HG03354 (cell line): Measurements from ENCODE around the gene ZSCAN5B.
"Not testable (repeated sequence)": the region's sequence is repeated elsewhere in the genome, so short reads cannot be mapped to it uniquely, and the experiment has no call there.

Experiments
- ATAC-seq: cut with Tn5 transposase; IDR thresholded peaks from one replicate; pipeline ENCODE4 v1.9.1; 2021; ENCODE audit warnings: mild to moderate bottlenecking; ENCODE audit not compliant: unreplicated experiment, poor library complexity, severe bottlenecking

ZSCAN5B gene, protein sequence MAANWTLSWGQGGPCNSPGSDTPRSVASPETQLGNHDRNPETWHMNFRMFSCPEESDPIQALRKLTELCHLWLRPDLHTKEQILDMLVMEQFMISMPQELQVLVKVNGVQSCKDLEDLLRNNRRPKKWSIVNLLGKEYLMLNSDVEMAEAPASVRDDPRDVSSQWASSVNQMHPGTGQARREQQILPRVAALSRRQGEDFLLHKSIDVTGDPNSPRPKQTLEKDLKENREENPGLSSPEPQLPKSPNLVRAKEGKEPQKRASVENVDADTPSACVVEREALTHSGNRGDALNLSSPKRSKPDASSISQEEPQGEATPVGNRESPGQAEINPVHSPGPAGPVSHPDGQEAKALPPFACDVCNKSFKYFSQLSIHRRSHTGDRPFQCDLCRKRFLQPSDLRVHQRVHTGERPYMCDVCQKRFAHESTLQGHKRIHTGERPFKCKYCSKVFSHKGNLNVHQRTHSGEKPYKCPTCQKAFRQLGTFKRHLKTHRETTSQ

GRCh38 chr19:56197646-56198045 is at the start of gene ZSCAN5B:
Gene ZSCAN5B, minus strand, starts transcription at chr19:56197783. Its CDS starts 4,731 bp downstream, at chr19:56193052.
- not testable (repeated sequence) for ATAC-seq

- not testable (repeated sequence) for ATAC-seq
Observed at GRCh38 chr19:56245764-56246163, 48.2 kb upstream of the ZSCAN5B start.

GRCh38 chr19:56245121-56245740 is 47.6 kb upstream of the ZSCAN5B start:
- no peak for ATAC-seq

DNA sequence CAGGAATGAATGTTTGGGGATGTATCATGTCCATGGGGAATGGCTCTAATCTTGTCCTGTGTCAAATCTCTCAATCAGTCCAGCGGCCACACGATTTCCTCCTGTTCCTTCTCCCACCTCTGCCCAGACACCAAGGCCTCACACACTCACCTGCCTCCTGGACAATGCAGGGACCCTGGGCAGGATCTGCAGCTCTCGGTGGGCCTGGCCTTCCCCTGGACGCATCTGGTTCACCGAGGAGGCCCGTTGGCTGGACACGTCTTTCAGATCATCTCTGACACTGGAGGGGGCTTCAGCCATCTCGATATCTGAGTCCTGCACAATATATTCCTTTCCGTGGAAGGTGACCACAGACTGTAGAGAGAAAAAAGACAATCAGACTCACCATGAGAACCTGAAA is 25.9 kb upstream of the ZSCAN5B start:
- no peak for ATAC-seq

- ATAC-seq, result no peak
Observed at GRCh38 chr19:56222901-56223300, 25.3 kb upstream of the ZSCAN5B start.

- no peak for ATAC-seq
Observed at GRCh38 chr19:56221851-56222250, 24.3 kb upstream of the ZSCAN5B start.

- not testable (repeated sequence) for ATAC-seq
Observed at GRCh38 chr19:56221442-56221841, 23.9 kb upstream of the ZSCAN5B start.

DNA sequence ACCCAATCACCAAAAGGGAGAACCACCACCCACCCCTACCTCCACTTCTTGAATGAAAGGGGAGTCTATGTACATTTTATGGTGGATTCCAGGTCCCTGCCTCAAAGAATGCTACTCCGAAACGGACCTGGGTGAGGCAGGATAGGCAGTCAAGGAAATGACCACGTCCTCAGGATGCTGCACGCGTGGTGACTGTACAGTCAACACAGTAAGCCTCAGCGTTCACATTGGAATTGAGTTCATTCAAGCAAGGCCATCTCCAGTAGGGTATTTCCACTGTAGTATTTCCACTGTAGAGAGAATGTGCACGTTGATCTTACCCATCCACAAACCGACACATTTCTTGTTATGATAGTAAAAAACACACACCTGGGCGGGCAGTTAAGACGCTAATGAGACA is 21.4 kb upstream of the ZSCAN5B start:
- ATAC-seq, result no peak

- no peak for ATAC-seq
Observed at GRCh38 chr19:56217039-56217949, 19.7 kb upstream of the ZSCAN5B start.

DNA sequence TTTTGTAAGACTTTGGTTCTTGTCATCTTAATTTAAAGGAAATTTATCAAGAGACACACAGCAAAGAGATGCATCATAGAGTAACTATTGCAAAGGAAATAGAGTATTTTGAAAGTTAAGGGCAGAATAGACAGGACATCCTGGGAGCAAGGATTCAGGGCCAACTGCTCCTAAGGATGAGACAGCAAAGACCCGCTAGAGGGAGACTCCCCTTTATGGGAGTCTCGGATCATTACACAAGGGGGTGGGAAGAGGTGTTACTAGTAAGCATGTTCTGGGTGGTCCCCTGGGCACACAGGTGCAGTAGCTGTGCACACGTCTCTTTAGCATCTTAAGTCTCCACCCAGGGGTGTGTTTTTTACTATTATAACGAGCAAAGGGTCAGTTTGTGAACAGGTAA is 14.1 kb upstream of the ZSCAN5B start:
- ATAC-seq, result no peak

DNA sequence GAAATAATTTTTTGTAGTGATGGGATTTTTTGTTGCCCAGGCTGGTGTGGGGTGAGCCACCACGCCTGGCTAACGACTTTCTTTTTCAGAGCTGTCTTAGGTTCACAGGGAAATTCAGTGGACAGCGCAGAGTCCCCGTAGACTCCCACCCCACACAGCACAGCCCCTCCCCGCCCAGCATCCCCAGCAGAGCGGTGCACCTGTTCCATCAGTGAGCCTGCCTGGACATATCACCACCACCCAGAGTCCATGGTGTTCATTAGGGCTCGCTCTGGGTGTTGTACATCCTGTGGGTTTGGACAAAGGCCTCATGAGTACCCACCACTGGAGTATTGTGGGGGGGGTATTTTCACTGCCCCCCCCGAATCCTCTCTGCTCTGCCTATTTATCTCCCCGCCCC is 12.5 kb upstream of the ZSCAN5B start:
- ATAC-seq, result not testable (repeated sequence)

DNA sequence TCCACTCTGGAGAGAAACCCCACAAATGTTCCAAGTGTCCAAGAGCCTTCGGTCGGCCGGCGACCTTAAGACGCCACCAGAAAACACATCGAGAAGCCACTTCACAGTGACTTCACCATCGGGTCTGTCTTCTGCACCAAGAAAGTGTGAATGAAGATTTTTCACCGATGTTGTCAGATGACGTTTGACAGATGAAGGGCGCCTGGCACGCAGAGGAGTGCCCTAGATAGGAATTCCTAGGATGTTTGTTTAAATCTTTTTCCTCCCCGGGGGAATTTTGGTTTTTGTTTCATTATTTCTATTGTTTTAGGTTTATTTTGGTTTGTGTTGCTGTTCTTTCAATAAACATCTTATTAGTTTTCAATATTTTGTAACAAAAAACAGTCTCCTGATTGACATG is 11.5 kb upstream of the ZSCAN5B start:
- no peak for ATAC-seq

DNA sequence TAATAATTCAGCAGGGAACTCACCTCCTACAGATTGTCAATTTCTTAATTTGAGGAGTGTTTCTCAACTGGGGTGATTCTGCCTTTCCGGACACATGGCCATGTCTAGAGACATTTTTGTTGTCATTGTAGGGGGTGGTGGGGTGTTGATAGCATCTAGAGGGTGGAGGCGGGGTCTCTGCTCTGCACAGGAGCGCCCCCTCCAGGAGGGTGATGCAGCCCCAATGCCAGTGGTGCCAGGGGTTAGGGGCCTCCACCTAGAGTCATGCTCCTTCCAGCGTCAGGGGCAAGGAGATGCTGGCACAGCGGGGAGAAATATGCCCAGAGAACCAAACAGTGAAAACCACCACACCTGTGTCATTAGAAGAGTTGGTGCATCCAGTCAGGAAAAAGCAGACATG is 10.0 kb upstream of the ZSCAN5B start:
- ATAC-seq, result not testable (repeated sequence)

DNA sequence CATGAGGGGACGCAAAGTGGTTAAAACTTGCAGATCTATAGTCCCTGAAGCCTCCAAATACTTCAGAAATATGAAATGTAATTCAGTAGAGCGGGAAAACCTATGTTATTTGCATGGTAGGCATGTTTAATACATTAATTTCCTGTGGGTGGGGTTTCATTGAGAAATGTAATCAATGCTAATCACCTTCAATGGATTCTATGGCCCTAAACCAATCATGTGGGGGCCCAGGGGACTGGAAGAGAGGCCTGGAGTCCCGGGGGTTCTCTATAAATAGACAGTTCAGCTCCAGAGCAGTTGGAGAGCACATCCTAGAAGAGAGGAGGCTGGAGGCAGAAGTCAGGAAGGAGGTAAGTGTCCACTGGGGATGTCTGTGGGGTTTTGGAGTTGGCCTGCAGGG is 4.4 kb upstream of the ZSCAN5B start, which contains the start of gene ZSCAN5C:
ZSCAN5C (plus strand) TSS at position 301 of the 400 bp plus-strand sequence. CDS start 3,641 bp downstream, outside the sequence.
- ATAC-seq, result no peak

DNA sequence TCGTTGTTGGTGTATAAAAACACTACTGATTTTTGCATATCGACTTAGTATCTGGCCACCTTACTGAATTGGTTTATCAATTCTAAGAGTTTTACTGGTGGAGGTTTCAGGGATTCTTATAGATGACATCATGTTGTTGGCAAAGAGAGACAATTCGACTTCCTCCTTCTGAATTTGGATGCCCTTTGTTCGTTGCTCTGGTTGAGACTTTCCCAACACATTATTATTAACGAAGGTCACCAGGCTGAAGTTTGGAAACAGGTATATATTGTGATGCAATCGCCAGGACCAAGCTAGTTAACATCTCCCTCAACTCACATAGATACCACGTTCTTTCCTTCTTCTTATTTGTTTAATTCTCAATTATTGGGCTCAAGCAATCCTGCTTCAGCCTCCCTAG is 2.1 kb upstream of the ZSCAN5B start:
- no peak for ATAC-seq

DNA sequence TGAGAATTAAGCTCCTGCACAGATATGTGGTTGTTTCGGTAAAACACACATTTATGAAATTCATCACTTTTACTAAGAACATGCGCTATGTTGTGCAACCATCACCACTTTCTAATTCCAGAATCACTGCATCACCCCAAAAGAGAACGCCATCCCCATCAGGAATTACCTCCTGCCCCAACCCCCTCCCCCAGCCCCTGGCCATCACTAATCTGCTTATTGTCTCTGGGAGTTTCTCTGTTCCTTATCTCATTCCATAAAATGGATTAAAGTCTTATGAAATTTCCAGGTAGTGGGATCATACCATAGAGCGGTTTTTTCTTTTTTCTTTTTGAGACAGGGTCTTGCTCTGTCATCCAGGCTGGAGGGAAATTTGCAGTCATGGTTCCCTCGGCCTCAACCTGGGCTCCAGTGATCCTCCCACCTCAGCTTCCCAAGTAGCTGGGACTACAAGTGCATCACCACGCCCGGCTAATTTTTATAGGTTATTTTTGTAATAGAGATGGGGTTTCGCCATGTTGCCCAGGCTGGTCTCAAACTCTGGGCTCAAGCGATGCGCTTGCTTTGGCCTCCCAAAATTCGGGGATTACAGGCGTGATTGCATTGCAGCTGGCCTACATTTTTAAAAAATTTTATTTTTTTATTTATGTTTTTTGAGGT is 3.5 kb downstream of the ZSCAN5B start:
- no peak for ATAC-seq

DNA sequence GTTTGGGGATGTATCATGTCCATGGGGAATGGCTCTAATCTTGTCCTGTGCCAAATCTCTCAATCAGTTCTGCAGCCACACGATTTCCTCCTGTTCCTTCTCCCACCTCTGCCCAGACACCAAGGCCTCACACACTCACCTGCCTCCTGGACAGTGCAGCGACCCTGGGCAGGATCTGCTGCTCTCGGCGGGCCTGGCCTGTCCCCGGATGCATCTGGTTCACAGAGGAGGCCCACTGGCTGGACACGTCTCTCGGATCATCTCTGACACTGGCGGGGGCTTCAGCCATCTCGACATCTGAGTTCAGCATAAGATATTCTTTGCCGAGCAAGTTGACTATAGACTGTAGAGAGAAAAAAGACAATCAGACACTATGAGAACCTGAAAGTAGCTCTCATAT is 5.9 kb downstream of the ZSCAN5B start:
- no peak for ATAC-seq

GRCh38 chr19:56191115-56191514 is 6.5 kb downstream of the ZSCAN5B start:
- no peak for ATAC-seq

DNA sequence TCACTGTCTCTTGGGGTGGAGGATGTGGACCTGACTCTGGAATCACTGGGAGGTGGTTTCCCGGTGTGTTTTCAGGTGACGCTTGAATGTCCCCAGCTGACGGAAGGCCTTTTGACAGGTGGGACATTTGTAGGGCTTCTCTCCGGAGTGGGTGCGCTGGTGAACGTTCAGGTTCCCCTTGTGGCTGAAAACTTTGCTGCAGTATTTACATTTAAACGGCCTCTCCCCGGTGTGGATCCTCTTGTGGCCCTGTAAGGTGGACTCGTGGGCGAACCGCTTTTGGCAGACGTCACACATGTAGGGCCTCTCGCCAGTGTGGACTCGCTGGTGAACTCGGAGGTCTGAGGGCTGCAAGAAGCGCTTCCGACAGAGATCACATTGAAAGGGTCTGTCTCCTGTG is 7.8 kb downstream of the ZSCAN5B start:
- ATAC-seq, result no peak
